Fibroblast of villous mesenchyme (primary cell): ENCODE results near the gene TP53I13. TPM values are rescaled to one million over a fixed set of nuclear protein-coding genes. Genes with fewer than 3 reads are reported as not detected.

Experiments
- DNase-seq: peaks from one replicate; pipeline ENCODE4 v3.0.0-alpha.2; 2010; ENCODE audit warnings: low read depth
- H3K4me3 ChIP-seq: 2 replicates; pipeline ENCODE4 v1.5.1; 2011; ENCODE audit warnings: low read depth, mild to moderate bottlenecking, low read length
- total RNA-seq: library from RNA; depleted of rRNA; stranded (reverse); fragments of >200 nt; gene quantifications from 2 replicates; pipeline ENCODE4 v1.2.3, GENCODE V29; 2012
- TF ChIP-seq, protein P1 (sequence below): IDR thresholded peaks from 2 replicates; pipeline ENCODE4 v1.5.1; 2012; ENCODE audit warnings: low read depth, mild to moderate bottlenecking, low read length; ENCODE audit not compliant: insufficient read depth

Gene TP53I13
- total RNA-seq, 1 donor, result 51.8 TPM

DNA sequence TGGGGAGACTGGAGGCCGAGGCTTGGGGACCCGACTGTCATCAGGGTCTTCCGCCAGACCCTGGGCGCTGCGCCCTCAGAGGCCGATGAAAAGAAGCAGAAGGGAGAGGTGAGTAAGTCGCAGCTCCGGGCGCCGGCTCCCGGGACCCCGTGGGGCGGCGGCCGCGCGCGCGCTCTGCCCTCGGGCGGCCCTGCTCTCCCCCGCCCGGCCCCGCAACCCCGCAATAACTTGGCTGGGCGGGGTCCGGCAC, 1.3 kb upstream of the TP53I13 start:
- TF ChIP-seq, protein P1, sequence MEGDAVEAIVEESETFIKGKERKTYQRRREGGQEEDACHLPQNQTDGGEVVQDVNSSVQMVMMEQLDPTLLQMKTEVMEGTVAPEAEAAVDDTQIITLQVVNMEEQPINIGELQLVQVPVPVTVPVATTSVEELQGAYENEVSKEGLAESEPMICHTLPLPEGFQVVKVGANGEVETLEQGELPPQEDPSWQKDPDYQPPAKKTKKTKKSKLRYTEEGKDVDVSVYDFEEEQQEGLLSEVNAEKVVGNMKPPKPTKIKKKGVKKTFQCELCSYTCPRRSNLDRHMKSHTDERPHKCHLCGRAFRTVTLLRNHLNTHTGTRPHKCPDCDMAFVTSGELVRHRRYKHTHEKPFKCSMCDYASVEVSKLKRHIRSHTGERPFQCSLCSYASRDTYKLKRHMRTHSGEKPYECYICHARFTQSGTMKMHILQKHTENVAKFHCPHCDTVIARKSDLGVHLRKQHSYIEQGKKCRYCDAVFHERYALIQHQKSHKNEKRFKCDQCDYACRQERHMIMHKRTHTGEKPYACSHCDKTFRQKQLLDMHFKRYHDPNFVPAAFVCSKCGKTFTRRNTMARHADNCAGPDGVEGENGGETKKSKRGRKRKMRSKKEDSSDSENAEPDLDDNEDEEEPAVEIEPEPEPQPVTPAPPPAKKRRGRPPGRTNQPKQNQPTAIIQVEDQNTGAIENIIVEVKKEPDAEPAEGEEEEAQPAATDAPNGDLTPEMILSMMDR, result no peak
- no peak for DNase-seq
- H3K4me3 ChIP-seq, result peak overlapping the region; percentile 72

DNA sequence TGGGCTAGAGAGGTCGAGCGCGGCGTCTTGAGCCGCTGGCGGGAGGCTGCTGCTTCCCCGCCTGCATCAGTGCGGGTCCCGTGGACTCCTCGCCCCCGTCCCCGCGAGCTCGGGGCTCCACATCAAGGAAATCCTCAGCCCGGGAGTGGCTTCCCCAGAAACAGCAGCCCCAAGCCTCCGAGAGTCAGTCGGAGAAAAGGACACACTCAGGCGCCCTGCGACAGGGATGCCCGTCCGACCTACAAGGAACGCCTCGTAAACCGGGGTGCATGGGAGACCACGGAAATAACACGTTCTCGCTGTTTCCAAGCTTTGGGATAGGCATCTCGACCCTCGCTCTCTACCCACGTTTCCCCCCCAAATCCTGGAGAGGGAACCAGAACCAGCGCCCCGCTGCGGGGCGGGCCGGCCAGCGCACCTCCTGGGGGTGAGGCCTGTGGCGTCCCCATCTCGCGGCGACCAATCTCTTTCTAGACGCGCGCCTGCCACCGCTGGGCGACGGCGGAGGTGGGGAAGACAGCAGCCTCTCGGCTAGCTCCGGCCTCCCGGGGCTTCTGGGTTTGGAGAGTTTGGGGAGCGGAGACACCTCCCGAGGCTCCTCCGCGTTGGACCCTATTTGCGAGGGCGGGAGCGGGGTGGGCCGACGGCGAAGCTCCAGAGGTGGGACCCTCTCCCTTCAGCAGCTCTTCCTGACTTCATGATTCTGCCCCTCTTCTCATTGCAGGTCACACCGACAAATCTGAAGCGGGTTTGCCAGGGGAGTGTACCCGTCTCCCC, 759 bp upstream of the TP53I13 start:
- TF ChIP-seq, protein P1, result peak; percentile 24
- peak; percentile 52 for DNase-seq
- H3K4me3 ChIP-seq, result peak overlapping the region; percentile 72

DNA sequence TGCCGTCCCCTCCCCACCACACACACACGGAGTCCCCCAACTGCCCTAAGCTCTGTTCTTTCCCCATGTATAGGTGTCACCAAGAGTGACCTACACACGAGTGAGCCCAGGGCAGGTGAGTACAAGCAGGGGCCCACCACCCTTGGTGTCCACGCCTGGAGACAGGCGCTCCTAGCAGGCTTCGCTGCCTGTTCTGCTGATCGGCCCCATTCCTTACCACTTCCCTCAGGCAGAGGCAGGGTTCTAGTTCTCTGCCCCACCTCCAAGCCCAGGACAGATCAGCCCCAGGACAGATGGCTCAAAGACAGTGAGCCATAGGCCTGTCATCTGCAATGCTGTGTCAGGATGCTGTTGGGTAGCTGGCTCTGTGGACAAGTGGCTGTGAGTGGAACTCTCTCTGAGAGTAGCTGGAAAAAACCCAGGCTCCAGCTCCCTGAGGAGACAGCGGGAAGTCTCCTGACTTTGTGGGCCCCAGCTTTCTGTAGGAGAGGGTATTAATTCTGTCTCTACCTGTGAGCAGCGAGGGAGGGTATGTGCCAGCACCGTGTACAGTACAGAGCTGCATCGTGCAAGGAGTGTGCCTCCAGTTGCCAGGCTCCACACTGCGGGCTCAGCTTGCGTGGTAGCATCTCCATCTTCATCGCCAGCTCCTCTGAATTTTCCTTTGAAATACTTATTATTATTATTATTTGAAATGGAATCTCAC, 897 bp downstream of the TP53I13 start:
- TF ChIP-seq, protein P1, result no peak
- H3K4me3 ChIP-seq, result peak overlapping the region; percentile 78
- DNase-seq, result no peak

DNA sequence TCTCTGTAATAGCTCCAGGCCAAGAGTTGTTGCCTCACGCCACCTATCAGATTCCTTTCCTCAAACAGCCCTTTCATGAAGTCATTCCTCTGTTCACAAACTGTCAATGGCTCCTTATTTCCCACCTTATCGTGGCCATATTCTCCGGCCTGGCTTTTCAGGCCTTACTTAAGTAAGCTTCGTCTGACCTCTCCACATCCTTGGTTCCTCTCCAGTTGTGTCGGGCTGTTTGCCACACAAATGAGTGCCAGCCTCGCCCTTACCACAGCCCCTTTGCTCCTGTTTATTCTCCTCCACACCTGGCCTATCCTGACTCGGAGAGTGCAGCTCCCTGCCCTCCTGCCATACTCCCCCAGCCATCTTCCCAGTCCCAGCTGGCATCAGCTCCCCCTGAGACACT, 2.0 kb downstream of the TP53I13 start:
- no peak for DNase-seq
- H3K4me3 ChIP-seq, result no peak overlapping the region
- TF ChIP-seq, protein P1, result no peak

DNA sequence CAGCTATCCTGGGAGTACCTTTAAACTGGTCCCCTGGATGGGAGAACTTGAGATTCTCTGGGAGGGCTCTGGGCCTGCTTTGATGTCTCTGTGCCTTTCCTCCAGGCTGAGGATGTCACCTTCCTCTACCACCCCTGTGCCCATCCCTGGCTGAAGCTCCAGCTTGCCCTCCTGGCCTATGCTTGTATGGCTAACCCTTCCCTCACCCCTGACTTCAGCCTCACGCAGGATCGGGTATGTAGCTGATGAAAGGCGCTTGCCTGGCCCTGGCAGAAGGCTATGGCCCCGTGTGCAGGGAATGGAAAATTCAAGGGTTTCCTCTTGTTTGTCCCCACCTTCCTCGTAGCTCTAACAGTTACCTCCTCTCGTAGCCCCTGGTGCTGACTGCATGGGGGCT, 3.0 kb downstream of the TP53I13 start:
- TF ChIP-seq, protein P1, result no peak
- H3K4me3 ChIP-seq, result no peak overlapping the region
- DNase-seq, result no peak

DNA sequence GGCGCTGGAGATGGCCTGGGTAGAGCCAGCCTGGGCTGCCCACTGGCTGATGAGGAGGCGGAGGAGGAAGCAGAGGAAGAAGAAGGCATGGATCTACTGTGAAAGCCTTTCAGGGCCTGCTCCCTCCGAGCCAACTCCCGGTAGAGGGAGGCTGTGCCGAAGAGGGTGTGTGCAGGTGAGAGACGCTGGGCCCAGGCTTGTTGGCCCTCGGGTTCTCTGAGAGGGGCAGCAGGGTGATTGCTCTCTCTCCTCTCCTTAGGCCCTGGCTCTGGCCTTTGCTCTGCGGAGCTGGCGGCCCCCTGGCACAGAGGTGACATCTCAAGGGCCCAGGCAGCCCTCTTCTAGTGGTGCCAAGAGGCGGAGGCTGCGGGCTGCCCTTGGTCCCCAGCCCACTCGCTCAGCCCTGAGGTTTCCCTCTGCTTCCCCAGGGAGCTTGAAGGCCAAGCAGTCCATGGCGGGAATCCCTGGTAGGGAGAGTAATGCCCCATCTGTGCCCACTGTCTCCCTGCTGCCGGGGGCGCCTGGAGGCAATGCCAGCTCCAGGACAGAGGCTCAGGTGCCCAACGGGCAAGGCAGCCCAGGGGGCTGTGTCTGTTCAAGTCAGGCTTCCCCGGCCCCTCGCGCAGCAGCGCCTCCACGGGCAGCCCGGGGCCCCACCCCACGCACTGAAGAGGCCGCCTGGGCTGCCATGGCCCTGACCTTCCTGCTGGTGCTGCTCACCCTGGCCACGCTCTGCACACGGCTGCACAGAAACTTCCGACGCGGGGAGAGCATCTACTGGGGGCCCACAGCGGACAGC, 3.6 kb downstream of the TP53I13 start:
- no peak for DNase-seq
- TF ChIP-seq, protein P1, result no peak

More for the DNA sequence above, 3.6 kb downstream of the TP53I13 start:
- H3K4me3 ChIP-seq, result no peak overlapping the region
